WI38 (cell line): Measurements from ENCODE around the gene MANSC1.

Source experiments
- H3K4me3 ChIP-seq: 2 replicates; pipeline ENCODE4 v1.5.1; 2011; ENCODE audit warnings: low read depth, mild to moderate bottlenecking, control low read depth, low read length
- CTCF ChIP-seq: IDR thresholded peaks from 2 replicates; pipeline ENCODE4 v1.5.1; 2012; ENCODE audit warnings: low read depth, mild to moderate bottlenecking, control low read depth, low read length

The MANSC1 gene

DNA sequence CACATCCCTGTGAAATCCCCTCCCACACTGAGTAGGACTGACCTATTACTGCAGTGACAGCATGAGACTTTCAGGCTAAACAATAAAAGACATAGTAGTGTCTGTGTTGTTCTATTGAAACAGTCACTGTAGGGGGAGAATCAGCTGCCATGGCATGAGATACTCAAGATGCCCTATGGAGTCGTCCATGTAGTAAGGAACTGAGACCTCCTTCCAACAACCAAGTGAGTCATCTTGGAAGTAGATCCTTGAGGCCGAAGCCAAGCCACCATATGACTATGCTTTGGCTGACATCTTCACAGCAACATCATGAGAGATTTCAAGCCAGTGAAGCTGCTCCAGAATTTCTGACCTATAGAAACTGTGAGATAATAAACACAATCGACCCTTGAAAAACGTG, 71.1 kb downstream of the MANSC1 start:
- TF ChIP-seq CTCF = no peak
- no peak overlapping the region for H3K4me3 ChIP-seq
